Activated CD8-positive, alpha-beta memory T cell treated with anti-CD3 and anti-CD28 coated beads, Interleukin-2, amount 50 U/mL, for 4 hours (primary cell): ENCODE data around the gene DAAM2.

Source experiments
- DNase-seq: peaks from one replicate; pipeline ENCODE4 v3.0.0-alpha.2; 2020

The DAAM2 gene

GRCh38 chr6:39850736-39851297 is 58.6 kb downstream of the DAAM2 start:
- DNase-seq, result no peak

- no peak for DNase-seq
Measured at GRCh38 chr6:39851331-39851730, 59.2 kb downstream of the DAAM2 start.

- no peak for DNase-seq
Measured at GRCh38 chr6:39852324-39852723, 60.1 kb downstream of the DAAM2 start.

- no peak for DNase-seq
Measured at GRCh38 chr6:39853604-39854003, 61.4 kb downstream of the DAAM2 start.

- no peak for DNase-seq
Measured at GRCh38 chr6:39855356-39855995, 63.3 kb downstream of the DAAM2 start.

- DNase-seq, result no peak
Measured at GRCh38 chr6:39859025-39859424, 66.8 kb downstream of the DAAM2 start.

GRCh38 chr6:39861663-39862062 is 69.5 kb downstream of the DAAM2 start:
- DNase-seq, result no peak

GRCh38 chr6:39865011-39865888 is 73.1 kb downstream of the DAAM2 start:
- DNase-seq, result peak; percentile 54

- no peak for DNase-seq
Measured at GRCh38 chr6:39867592-39867991, 75.4 kb downstream of the DAAM2 start.

GRCh38 chr6:39870950-39871349 is 78.8 kb downstream of the DAAM2 start:
- DNase-seq, result no peak

GRCh38 chr6:39873439-39873838 is 81.3 kb downstream of the DAAM2 start:
- DNase-seq, result no peak

GRCh38 chr6:39876111-39876510 is 83.9 kb downstream of the DAAM2 start:
- no peak for DNase-seq

- DNase-seq, result no peak
Measured at GRCh38 chr6:39876826-39877225, 84.7 kb downstream of the DAAM2 start.

GRCh38 chr6:39879535-39879934 is 87.4 kb downstream of the DAAM2 start:
- no peak for DNase-seq

GRCh38 chr6:39880594-39880993 is 88.4 kb downstream of the DAAM2 start:
- DNase-seq, result no peak

GRCh38 chr6:39881851-39882530 is 89.8 kb downstream of the DAAM2 start:
- no peak for DNase-seq

GRCh38 chr6:39882531-39882899 is 90.3 kb downstream of the DAAM2 start:
- no peak for DNase-seq

- no peak for DNase-seq
Measured at GRCh38 chr6:39884696-39885095, 92.5 kb downstream of the DAAM2 start.

GRCh38 chr6:39885691-39886090 is 93.5 kb downstream of the DAAM2 start:
- DNase-seq, result no peak

GRCh38 chr6:39886871-39887270 is 94.7 kb downstream of the DAAM2 start:
- DNase-seq, result no peak

- no peak for DNase-seq
Measured at GRCh38 chr6:39887692-39888450, 95.7 kb downstream of the DAAM2 start.

GRCh38 chr6:39889229-39889628 is 97.1 kb downstream of the DAAM2 start:
- no peak for DNase-seq

- no peak for DNase-seq
Measured at GRCh38 chr6:39891353-39891752, 99.2 kb downstream of the DAAM2 start.
